ENCODE results near the gene MOB1B. TPM values are rescaled to one million over a fixed set of nuclear protein-coding genes. Genes with fewer than 3 reads are reported as not detected.

MOB1B gene
- total and polyA plus RNA-seq, 8 donors, result 0.87 to 48.8 (median 4.6) TPM

- DNase-seq, result no peak
Measured at GRCh38 chr4:70902577-70903290, 565 bp downstream of the MOB1B start.

DNA sequence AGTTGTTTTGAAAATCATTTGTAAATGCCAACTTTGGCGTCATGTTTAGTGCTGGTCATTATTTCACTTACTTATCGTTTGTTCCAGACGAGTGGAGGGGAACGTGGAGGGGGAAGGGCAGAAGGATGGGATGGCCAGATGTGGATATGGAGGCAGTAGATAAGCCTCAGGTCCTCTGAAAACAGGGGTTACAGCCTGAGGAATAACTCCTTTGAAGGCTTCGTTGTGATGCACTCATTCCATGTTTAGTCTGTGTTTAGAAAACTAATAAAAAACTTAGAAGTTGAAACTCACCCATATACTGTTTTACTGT is 1.1 kb downstream of the MOB1B start:
- H3K27ac ChIP-seq, result peak overlapping the region in 4 of 5 donors; percentile 84 to 91 (median 88)
- DNase-seq, result peak in 1 of 2 donors; percentile 64
- H3K9me3 ChIP-seq, result no peaks in the 10 kb centered on the region
- H3K36me3 ChIP-seq, result peaks cover 0 to 14% (median 11%) of the 10 kb centered on the region in 4 donors
- H3K4me1 ChIP-seq, result peaks cover 0 to 28% (median 13%) of the 10 kb centered on the region in 4 donors
- peak overlapping the region; percentile 71 to 95 (median 86) for H3K4me3 ChIP-seq
- H3K27me3 ChIP-seq, result no peaks in the 10 kb centered on the region
- TF ChIP-seq EP300 (IDR thresholded peaks at IDR 0.05), result no peak
- TF ChIP-seq, protein P1, sequence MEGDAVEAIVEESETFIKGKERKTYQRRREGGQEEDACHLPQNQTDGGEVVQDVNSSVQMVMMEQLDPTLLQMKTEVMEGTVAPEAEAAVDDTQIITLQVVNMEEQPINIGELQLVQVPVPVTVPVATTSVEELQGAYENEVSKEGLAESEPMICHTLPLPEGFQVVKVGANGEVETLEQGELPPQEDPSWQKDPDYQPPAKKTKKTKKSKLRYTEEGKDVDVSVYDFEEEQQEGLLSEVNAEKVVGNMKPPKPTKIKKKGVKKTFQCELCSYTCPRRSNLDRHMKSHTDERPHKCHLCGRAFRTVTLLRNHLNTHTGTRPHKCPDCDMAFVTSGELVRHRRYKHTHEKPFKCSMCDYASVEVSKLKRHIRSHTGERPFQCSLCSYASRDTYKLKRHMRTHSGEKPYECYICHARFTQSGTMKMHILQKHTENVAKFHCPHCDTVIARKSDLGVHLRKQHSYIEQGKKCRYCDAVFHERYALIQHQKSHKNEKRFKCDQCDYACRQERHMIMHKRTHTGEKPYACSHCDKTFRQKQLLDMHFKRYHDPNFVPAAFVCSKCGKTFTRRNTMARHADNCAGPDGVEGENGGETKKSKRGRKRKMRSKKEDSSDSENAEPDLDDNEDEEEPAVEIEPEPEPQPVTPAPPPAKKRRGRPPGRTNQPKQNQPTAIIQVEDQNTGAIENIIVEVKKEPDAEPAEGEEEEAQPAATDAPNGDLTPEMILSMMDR (IDR thresholded peaks at IDR 0.05), result no peak
- TF ChIP-seq POLR2AphosphoS5 (IDR thresholded peaks at IDR 0.05), result no peak
- no peak for TF ChIP-seq POLR2A (IDR thresholded peaks at IDR 0.05)
- WGBS, 5 donors, result 2 to 5% (median 4%) methylated on average over 5 of the region's 5 CpGs
- intact Hi-C loops (cut with DNase I; ENCODE audit: low total_unique reads), result no loop called here

More at GRCh38 chr4:70902577-70903290, 565 bp downstream of the MOB1B start:
- Histone ChIP-seq H3K27ac (peak overlapping the region; percentile 84 to 91 (median 90)), H3K4me3 (peak overlapping the region; percentile 71 to 95 (median 86)), H3K27me3 (no peaks in the 10 kb centered on the region), H3K36me3 (peaks cover 0 to 14% (median 11%) of the 10 kb centered on the region in 4 donors), H3K4me1 (peaks cover 0 to 28% (median 13%) of the 10 kb centered on the region in 4 donors), H3K9me3 (no peaks in the 10 kb centered on the region)
- 0% methylated on average over 16 to 48 of the region's 48 CpGs for WGBS, 5 donors
- TF ChIP-seq EP300 (IDR thresholded peaks at IDR 0.05), result no peak
- TF ChIP-seq POLR2AphosphoS5 (IDR thresholded peaks at IDR 0.05), result no peak
- TF ChIP-seq, protein P1 (IDR thresholded peaks at IDR 0.05), result no peak
- no peak for TF ChIP-seq POLR2A (IDR thresholded peaks at IDR 0.05)
- intact Hi-C loops (cut with DNase I; ENCODE audit: low total_unique reads), result no loop called here

- Histone ChIP-seq H3K4me1 (peaks cover 1 to 30% (median 16%) of the 10 kb centered on the region in 4 donors), H3K4me3 (no peak overlapping the region), H3K9me3 (no peaks in the 10 kb centered on the region), H3K27me3 (no peaks in the 10 kb centered on the region), H3K27ac (no peak overlapping the region), H3K36me3 (peaks cover 0 to 18% (median 11%) of the 10 kb centered on the region in 4 donors)
- intact Hi-C loops (cut with DNase I; ENCODE audit: low total_unique reads), result no loop called here
- DNase-seq, result no peak
- 68 to 84% (median 75%) methylated on average over 2 to 3 of the region's 3 CpGs for WGBS, 5 donors
- TF ChIP-seq POLR2A (IDR thresholded peaks at IDR 0.05) (no peak), POLR2AphosphoS5 (IDR thresholded peaks at IDR 0.05) (no peak), EP300 (IDR thresholded peaks at IDR 0.05) (no peak)
- TF ChIP-seq, protein P1 (IDR thresholded peaks at IDR 0.05), result no peak
Measured at GRCh38 chr4:70908993-70909556, 6.9 kb downstream of the MOB1B start.

- no peak overlapping the region for H3K27ac ChIP-seq
Measured at GRCh38 chr4:70914000-70914399, 11.8 kb downstream of the MOB1B start.

More at GRCh38 chr4:70914000-70914399, 11.8 kb downstream of the MOB1B start:
- no peak for TF ChIP-seq POLR2AphosphoS5 (IDR thresholded peaks at IDR 0.05)
- no peak for TF ChIP-seq EP300 (IDR thresholded peaks at IDR 0.05)
- no peak for TF ChIP-seq POLR2A (IDR thresholded peaks at IDR 0.05)
- TF ChIP-seq, protein P1 (IDR thresholded peaks at IDR 0.05), result no peak
- WGBS, 5 donors, result 90 to 97% (median 94%) methylated on average over 2 of the region's 2 CpGs
- no peak overlapping the region for H3K4me3 ChIP-seq
- no peaks in the 10 kb centered on the region for H3K27me3 ChIP-seq
- DNase-seq, result no peak
- intact Hi-C loops (cut with DNase I; ENCODE audit: low total_unique reads), result no loop called here
- no peaks in the 10 kb centered on the region for H3K9me3 ChIP-seq
- H3K36me3 ChIP-seq, result peaks cover 0 to 4% (median 0%) of the 10 kb centered on the region in 4 donors
- H3K4me1 ChIP-seq, result peaks cover 3 to 31% (median 16%) of the 10 kb centered on the region in 4 donors
